OCI-M2 (cell line): ENCODE measurements around the gene MAP3K13.

ENCODE experiments used
- DNase-seq: peaks from one replicate; lab custom pipeline; 2025; ENCODE audit not compliant: unreplicated experiment; lab: John Stamatoyannopoulos, UW

MAP3K13 gene

GRCh38 chr3:185362850-185363661, at the start of gene MAP3K13:
Gene MAP3K13, plus strand, starts transcription at chr3:185363136. Its CDS starts 65,446 bp downstream, at chr3:185428582.
- peak; percentile 50 for DNase-seq

- no peak for DNase-seq
Measured at GRCh38 chr3:185313693-185314246, 49.2 kb upstream of the MAP3K13 start.

- no peak for DNase-seq
Measured at GRCh38 chr3:185316740-185317412, 46.1 kb upstream of the MAP3K13 start.

GRCh38 chr3:185317674-185318073, 45.3 kb upstream of the MAP3K13 start:
- no peak for DNase-seq

GRCh38 chr3:185318141-185318540, 44.8 kb upstream of the MAP3K13 start:
- no peak for DNase-seq

GRCh38 chr3:185319801-185320200, 43.1 kb upstream of the MAP3K13 start:
- no peak for DNase-seq

- no peak for DNase-seq
Measured at GRCh38 chr3:185320949-185321348, 42.0 kb upstream of the MAP3K13 start.

GRCh38 chr3:185322101-185322719, 40.7 kb upstream of the MAP3K13 start:
- no peak for DNase-seq

GRCh38 chr3:185325946-185326791, 36.8 kb upstream of the MAP3K13 start:
- DNase-seq = no peak

- no peak for DNase-seq
Measured at GRCh38 chr3:185327062-185327461, 35.9 kb upstream of the MAP3K13 start.

- DNase-seq = no peak
Measured at GRCh38 chr3:185328324-185329004, 34.5 kb upstream of the MAP3K13 start.

- DNase-seq = no peak
Measured at GRCh38 chr3:185330238-185330637, 32.7 kb upstream of the MAP3K13 start.

GRCh38 chr3:185330644-185331043, 32.3 kb upstream of the MAP3K13 start:
- no peak for DNase-seq

- DNase-seq = no peak
Measured at GRCh38 chr3:185332026-185332735, 30.8 kb upstream of the MAP3K13 start.

GRCh38 chr3:185335799-185336198, 27.1 kb upstream of the MAP3K13 start:
- no peak for DNase-seq

GRCh38 chr3:185337231-185337816, 25.6 kb upstream of the MAP3K13 start:
- DNase-seq = no peak

GRCh38 chr3:185339945-185340344, 23.0 kb upstream of the MAP3K13 start:
- no peak for DNase-seq

- no peak for DNase-seq
Measured at GRCh38 chr3:185340751-185341150, 22.2 kb upstream of the MAP3K13 start.
